ENCODE measurements around the gene SSPN. TPM values are rescaled to one million over a fixed set of nuclear protein-coding genes. Genes with fewer than 3 reads are reported as not detected.
A peak's percentile ranks its signal among the peaks of the same experiment; 100 is the strongest.

Gene SSPN
- total RNA-seq, 4 donors from 2014 or later, result 4.5 to 19.0 (median 11.8) TPM

- TF ChIP-seq POLR2A (IDR thresholded peaks at IDR 0.05), result no peak
- Histone ChIP-seq H3K27ac (no peak overlapping the region), H3K4me3 (no peak overlapping the region), H3K4me1 (peaks cover 16% of the 10 kb centered on the region), H3K27me3 (no peaks in the 10 kb centered on the region), H3K9me3 (no peaks in the 10 kb centered on the region), H3K36me3 (no peaks in the 10 kb centered on the region)
- no peak for DNase-seq (ENCODE audit: low spot score in 2 of 2)
- 92% methylated on average over 1 of the region's 1 CpG for WGBS
Measured at GRCh38 chr12:26285401-26285800, 90.0 kb downstream of the SSPN start.

- Histone ChIP-seq H3K4me3 (no peak overlapping the region), H3K9me3 (no peaks in the 10 kb centered on the region), H3K4me1 (peaks cover 15% of the 10 kb centered on the region), H3K27ac (no peak overlapping the region), H3K36me3 (no peaks in the 10 kb centered on the region), H3K27me3 (no peaks in the 10 kb centered on the region)
- 100% methylated on average over 4 of the region's 6 CpGs for WGBS
- TF ChIP-seq POLR2A (IDR thresholded peaks at IDR 0.05) (no peak), CTCF (IDR thresholded peaks at IDR 0.05) (no peak), EP300 (IDR thresholded peaks at IDR 0.05) (no peak), POLR2AphosphoS5 (IDR thresholded peaks at IDR 0.05) (no peak)
- no peak for DNase-seq (ENCODE audit: low spot score in 2 of 2)
Measured at GRCh38 chr12:26286186-26286585, 90.8 kb downstream of the SSPN start.

- Histone ChIP-seq H3K4me1 (peaks cover 14% of the 10 kb centered on the region), H3K27ac (peak overlapping the region; percentile 72), H3K9me3 (no peaks in the 10 kb centered on the region), H3K27me3 (no peaks in the 10 kb centered on the region), H3K4me3 (no peak overlapping the region), H3K36me3 (no peaks in the 10 kb centered on the region)
- no peak for DNase-seq (ENCODE audit: low spot score in 2 of 2)
- no peak for TF ChIP-seq EP300 (IDR thresholded peaks at IDR 0.05)
- TF ChIP-seq CTCF (IDR thresholded peaks at IDR 0.05), result no peak
- no peak for TF ChIP-seq POLR2AphosphoS5 (IDR thresholded peaks at IDR 0.05)
- no peak for TF ChIP-seq POLR2A (IDR thresholded peaks at IDR 0.05)
- WGBS, result 50% methylated on average over 14 of the region's 14 CpGs
Measured at GRCh38 chr12:26287671-26288381, 92.5 kb downstream of the SSPN start.

- no peak overlapping the region for H3K27ac ChIP-seq
- WGBS, result 82% methylated on average over 2 of the region's 2 CpGs
Measured at GRCh38 chr12:26290565-26290964, 95.2 kb downstream of the SSPN start.

GRCh38 chr12:26292596-26292995 is 97.2 kb downstream of the SSPN start:
- TF ChIP-seq POLR2A (IDR thresholded peaks at IDR 0.05) (no peak), POLR2AphosphoS5 (IDR thresholded peaks at IDR 0.05) (no peak), EP300 (IDR thresholded peaks at IDR 0.05) (no peak), CTCF (IDR thresholded peaks at IDR 0.05) (no peak)
- Histone ChIP-seq H3K27me3 (no peaks in the 10 kb centered on the region), H3K27ac (no peak overlapping the region), H3K9me3 (no peaks in the 10 kb centered on the region), H3K36me3 (no peaks in the 10 kb centered on the region), H3K4me1 (peaks cover 10% of the 10 kb centered on the region), H3K4me3 (no peak overlapping the region)
- 100% methylated on average over 1 of the region's 1 CpG for WGBS
- DNase-seq (ENCODE audit: low spot score in 2 of 2), result no peak

More at GRCh38 chr12:26290565-26290964, 95.2 kb downstream of the SSPN start:
- no peak for DNase-seq (ENCODE audit: low spot score in 2 of 2)
- TF ChIP-seq CTCF (IDR thresholded peaks at IDR 0.05) (no peak), POLR2AphosphoS5 (IDR thresholded peaks at IDR 0.05) (no peak), POLR2A (IDR thresholded peaks at IDR 0.05) (no peak), EP300 (IDR thresholded peaks at IDR 0.05) (no peak)
- Histone ChIP-seq H3K4me1 (peaks cover 14% of the 10 kb centered on the region), H3K4me3 (no peak overlapping the region), H3K27me3 (no peaks in the 10 kb centered on the region), H3K9me3 (no peaks in the 10 kb centered on the region), H3K36me3 (no peaks in the 10 kb centered on the region)
